ENCODE results near the gene HIVEP2.

- TF ChIP-seq, protein P1, sequence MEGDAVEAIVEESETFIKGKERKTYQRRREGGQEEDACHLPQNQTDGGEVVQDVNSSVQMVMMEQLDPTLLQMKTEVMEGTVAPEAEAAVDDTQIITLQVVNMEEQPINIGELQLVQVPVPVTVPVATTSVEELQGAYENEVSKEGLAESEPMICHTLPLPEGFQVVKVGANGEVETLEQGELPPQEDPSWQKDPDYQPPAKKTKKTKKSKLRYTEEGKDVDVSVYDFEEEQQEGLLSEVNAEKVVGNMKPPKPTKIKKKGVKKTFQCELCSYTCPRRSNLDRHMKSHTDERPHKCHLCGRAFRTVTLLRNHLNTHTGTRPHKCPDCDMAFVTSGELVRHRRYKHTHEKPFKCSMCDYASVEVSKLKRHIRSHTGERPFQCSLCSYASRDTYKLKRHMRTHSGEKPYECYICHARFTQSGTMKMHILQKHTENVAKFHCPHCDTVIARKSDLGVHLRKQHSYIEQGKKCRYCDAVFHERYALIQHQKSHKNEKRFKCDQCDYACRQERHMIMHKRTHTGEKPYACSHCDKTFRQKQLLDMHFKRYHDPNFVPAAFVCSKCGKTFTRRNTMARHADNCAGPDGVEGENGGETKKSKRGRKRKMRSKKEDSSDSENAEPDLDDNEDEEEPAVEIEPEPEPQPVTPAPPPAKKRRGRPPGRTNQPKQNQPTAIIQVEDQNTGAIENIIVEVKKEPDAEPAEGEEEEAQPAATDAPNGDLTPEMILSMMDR (IDR thresholded peaks at IDR 0.05): no peak
- no peak for TF ChIP-seq POLR2A (IDR thresholded peaks at IDR 0.05; ENCODE audit: low read length)
- TF ChIP-seq MAX (IDR thresholded peaks at IDR 0.05): no peak
- TF ChIP-seq E2F6 (IDR thresholded peaks at IDR 0.05; ENCODE audit: borderline replicate concordance, low read depth): no peak
- no peak for TF ChIP-seq POLR2AphosphoS2 (conservative IDR thresholded peaks at IDR 0.05; ENCODE audit: low read length)
- TF ChIP-seq RCOR1 (IDR thresholded peaks at IDR 0.05; ENCODE audit: low read depth, low read length): no peak
- no peak for TF ChIP-seq MAFK (IDR thresholded peaks at IDR 0.05; ENCODE audit: partially characterized antibody)
- no peak for TF ChIP-seq NR3C1 (IDR thresholded peaks at IDR 0.05)
- no peak for TF ChIP-seq KDM5A (IDR thresholded peaks at IDR 0.05)
- TF ChIP-seq HES2 (IDR thresholded peaks at IDR 0.05): no peak
- no peak for TF ChIP-seq RAD21 (conservative IDR thresholded peaks at IDR 0.05 in 1 of 2, IDR thresholded peaks at IDR 0.05 in 1 of 2)
- TF ChIP-seq FOSL2 (IDR thresholded peaks at IDR 0.05): no peak
- TF ChIP-seq FOSL2 (CRISPR knock-in tag; IDR thresholded peaks at IDR 0.05): no peak
- TF ChIP-seq, protein P2, sequence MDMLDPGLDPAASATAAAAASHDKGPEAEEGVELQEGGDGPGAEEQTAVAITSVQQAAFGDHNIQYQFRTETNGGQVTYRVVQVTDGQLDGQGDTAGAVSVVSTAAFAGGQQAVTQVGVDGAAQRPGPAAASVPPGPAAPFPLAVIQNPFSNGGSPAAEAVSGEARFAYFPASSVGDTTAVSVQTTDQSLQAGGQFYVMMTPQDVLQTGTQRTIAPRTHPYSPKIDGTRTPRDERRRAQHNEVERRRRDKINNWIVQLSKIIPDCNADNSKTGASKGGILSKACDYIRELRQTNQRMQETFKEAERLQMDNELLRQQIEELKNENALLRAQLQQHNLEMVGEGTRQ (IDR thresholded peaks at IDR 0.05): no peak
Observed at GRCh38 chr6:142932889-142933288, 12.1 kb downstream of the HIVEP2 start.
